Hematopoietic multipotent progenitor cell (in vitro differentiated cells): Measurements from ENCODE around the gene TMEM59. TPM values are rescaled to one million over a fixed set of nuclear protein-coding genes. Genes with fewer than 3 reads are reported as not detected.
A peak's percentile ranks its signal among the peaks of the same experiment; 100 is the strongest.
"Not testable (repeated sequence)": the region's sequence is repeated elsewhere in the genome, so short reads cannot be mapped to it uniquely, and the experiment has no call there.

Source experiments
- DNase-seq, 3 donors: peaks; one replicate each; pipeline ENCODE4 v3.0.0-alpha.2; 2011 to 2015; ENCODE audit warnings: low read depth in 2 of 3, low spot score in 2 of 3
- total RNA-seq: library from RNA; depleted of rRNA; stranded (reverse); fragments of >200 nt; gene quantifications from one replicate; pipeline ENCODE4 v1.2.3, GENCODE V29; 2012

The TMEM59 gene, protein sequence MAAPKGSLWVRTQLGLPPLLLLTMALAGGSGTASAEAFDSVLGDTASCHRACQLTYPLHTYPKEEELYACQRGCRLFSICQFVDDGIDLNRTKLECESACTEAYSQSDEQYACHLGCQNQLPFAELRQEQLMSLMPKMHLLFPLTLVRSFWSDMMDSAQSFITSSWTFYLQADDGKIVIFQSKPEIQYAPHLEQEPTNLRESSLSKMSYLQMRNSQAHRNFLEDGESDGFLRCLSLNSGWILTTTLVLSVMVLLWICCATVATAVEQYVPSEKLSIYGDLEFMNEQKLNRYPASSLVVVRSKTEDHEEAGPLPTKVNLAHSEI
- total RNA-seq: 177 TPM

DNA sequence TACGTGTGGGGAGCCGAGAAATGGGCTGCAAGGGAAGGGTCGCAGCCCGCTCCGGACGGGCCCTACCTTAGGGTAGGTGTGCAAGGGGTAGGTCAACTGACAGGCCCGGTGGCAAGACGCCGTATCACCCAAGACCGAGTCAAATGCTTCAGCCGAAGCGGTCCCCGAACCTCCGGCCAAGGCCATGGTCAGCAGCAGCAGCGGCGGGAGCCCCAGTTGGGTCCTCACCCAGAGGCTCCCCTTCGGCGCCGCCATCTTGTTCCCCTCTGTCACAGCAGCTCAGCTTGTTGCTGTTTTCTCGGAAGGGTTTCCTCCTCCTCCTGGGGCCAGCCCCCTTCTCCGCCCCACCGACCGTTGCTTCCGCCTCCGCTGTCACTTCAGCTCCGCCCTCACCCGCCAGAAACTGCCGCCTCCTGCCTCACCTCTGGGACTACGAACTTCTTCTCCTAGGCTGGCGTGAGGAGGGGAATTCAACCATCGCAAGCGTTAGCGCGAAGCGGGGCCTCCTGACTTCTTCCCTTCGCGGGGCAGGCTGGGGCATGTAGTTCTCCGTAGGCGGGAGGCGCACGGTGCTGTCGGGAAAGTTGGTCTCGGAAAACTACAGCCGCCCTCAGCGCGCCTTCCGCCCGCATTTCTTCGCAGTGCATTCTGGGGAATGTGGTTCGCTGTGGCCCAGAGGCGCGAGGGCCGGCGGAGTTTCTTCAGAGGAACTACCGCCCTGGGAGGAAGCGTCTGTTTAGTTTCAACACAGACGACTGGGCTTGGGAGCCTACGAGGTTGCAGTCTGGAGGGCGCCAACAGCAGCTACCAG, at the start of gene TMEM59, which contains the start of gene TCEANC2:
TSS of gene TMEM59 (minus strand) at position 271 of the 811 bp plus-strand sequence. CDS start at position 255, 16 bp downstream.
TSS of gene TCEANC2 (plus strand) at position 675 of the 811 bp plus-strand sequence. CDS start 815 bp downstream, outside the sequence.
- peak; percentile 91 to 100 (median 100) for DNase-seq

DNA sequence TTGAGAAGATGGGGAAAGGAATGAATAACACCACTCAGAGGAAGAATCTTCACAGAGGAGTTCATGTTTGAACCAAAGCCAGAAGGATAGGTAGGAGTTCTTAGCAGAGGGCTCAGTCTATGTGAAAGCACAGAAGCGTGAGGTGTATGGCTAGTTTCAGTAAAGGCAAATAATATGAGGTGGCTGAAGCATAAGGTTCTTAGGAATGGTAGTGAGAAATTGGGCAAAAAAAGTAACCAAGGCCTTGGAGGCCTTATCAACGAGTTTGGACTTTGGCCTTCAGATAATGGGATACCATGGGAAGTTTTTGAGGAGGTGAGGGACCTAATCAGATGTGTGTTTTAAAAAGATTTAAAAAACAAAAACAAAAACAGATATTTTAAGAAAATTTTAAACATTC, 47.5 kb upstream of the TMEM59 start:
- no peak for DNase-seq

DNA sequence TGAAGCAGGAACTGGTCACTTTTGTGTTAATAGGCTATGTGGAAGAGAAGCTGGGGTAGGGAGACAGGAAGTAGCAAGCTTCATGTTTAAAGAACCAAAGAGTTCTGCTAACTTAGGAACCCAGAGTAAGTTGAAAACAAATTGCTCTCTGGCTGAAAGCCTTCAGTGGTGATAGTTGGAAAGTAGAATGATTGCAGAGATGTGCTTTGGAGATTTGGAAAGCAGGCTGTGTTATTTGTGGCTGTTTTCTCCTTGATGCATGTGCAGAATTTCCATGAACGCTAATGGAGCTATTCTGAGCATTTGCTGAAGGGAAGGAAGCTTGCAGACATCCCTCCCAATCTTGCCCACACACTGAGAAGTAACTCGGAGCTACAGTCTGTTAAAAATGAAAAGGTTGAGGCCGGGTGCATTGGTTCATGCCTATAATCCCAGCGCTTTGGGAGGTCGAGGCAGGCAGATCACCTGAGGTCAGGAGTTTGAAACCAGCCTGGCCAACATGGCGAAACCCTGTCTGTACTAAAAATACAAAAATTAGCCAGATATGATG, 46.1 kb upstream of the TMEM59 start:
- DNase-seq: peak in 1 of 3 donors; percentile 17

DNA sequence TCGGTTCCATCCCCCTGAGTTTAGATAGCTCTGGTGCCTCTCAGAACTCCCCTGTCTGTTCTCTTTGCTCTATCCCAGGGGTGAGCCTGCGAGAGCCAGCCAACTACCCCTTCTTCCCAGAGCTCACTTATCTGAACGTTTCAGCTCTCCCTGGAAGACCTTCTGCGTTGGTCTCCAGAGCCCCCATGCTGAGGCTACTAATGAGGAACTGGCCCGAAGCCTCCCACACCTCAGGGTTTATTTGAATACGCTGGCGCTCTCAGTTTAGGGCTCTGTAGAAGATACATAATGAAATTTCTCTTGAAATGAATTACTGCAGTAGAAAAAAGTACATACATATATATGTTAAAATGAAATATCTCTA, 43.9 kb upstream of the TMEM59 start:
- peak in 2 of 3 donors; percentile 27 to 31 for DNase-seq

DNA sequence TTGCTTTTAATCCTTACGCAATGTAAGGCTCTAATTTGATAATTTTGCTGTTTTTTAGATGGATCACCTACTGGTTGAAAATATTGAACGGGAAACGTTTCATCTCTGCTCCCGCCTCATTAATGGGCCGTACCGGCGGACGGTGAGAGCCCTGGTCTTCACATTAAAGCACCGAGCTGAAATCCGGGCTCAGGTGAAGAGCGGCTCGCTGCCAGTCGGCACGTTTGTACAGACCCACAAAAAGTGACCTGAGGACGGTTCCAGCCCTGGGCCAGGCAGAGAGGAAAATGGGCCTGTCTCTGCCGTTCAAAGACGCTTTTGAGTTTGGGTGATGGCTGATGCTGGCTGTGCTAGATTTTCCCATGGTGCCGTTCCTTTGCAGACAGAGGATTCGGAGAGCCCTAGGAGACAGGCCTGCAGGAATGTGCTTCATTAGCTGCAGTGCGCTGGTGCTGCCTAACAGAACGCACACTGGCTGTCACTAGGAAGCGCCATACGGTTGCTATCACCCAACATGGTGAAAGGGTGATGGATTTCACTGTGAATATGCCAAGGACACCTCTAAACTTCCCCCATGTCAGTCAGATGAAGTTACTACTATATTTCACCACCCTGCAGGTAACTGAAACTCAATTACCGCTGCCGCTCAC, 43.3 kb upstream of the TMEM59 start:
- peak in 1 of 3 donors; percentile 19 for DNase-seq

DNA sequence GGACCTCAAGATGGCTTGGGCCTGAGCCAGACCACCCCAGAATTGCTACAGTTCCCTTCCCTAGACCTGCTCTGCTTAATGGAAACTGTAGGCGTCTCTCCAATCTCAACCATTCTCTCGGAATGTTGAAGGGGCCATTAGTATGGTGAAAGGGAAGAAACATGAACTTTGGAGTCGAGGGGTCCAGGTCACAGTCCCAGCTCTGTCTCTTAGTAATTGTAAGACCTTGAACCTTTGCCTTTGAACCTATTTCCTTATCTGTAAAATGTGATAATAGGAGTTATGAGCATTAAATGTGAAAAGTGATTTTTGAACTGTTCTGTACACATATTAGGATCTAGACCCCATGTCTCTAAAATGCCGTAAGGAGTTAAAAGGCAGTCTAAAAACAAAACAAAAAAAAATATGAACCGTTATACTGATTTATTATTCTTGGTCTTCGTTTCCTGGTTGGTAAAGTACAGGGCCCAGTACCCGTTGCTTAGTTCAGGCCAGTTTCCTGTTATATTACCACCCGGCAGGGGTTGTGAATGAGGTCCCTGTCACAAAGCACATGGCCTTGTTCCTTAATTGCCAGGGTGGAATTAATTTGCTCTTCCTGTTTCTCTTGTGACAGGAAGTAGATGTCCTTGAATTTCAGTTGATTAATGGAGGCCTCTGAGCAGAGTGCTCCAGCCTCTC, 42.7 kb upstream of the TMEM59 start:
- peak in 2 of 3 donors; percentile 67 to 86 for DNase-seq

DNA sequence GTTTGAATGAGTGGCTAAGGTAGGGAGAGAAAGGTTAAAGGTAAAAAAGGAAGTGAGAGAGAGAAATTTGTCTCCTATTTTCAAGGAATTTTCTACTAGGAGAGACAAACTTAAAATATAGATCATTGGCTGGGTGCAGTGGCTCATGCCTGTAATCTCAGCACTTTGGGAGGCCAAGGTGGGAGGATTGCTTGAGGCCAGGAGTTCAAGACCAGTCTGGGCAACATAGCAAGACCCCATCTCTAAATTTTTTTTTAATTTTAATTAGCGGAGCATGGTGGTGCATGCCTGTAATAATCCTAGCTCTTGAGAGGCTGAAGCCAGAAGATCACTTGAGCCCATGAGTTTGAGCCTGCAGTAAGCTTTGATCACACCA, 41.7 kb upstream of the TMEM59 start:
- not testable (repeated sequence) for DNase-seq

DNA sequence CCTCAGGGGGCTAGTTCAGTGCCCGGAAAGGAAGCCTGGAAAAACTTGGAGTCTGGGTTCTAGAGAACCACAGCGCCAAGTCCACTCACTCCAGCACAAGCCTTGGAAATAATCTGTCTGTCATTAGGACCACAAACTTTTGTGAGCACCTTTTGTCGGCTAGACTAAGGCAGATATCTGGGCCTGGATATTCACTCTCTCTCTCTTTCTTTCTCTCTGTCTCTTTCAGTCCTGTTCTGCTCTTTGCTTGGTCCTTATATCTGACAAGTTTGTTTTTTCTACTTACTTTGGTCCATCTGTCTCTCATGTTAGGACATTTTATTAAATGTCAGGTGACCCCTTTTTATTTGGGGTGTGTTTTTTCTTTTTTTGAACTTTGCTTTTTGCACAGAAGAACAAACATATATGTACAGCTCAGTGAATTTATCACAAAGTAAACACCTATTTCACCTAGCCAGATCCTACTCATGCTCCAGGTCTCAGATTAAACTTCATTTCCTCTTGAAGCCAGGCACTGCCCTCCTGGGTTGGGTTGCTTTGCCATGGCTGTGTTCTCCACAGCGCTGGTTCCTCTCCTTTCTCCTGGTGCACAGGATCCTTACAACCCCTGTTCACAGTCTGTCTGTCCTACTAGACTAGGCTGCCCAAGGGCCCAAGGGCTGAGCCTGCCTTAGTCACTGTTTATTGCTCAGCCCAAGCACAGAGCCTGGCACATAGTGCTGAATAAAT, 41.2 kb upstream of the TMEM59 start:
- no peak for DNase-seq

DNA sequence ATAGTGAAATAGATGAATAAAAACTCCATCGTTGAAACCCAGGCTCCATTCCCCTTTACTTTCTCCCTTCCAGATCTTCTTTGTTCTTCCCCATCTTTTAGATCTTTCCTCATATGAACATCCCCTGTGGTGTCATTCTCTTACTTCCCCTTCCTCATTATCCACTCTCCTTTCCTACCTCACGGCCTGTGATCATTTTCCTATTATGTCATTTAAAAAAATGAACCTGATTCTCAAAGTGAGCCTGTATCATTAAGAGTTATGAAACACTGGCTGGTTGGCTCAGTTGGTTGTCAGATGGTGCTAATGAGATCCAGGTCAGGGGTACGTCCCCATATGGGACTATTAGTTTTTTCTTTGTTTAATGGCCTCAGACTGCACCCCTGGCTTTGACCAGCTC, 38.7 kb upstream of the TMEM59 start:
- DNase-seq: no peak

DNA sequence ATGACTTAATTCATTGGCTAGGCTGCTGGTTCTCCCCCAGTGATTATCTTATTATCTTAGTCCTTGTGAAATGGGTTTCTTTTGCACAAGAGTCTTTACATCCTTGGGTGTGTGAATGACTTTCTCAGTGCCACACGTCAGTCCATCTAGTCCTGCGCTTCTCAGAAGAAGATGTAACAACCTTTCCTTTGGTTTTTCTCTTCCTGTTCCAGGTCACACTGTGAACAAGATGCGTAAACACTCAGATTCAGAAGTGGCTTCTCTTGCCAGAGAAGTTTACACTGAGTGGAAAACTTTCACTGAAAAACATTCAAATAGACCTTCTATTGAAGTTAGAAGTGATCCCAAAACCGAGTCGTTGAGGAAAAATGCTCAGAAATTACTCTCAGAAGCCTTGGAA, 35.4 kb upstream of the TMEM59 start:
- DNase-seq: no peak

DNA sequence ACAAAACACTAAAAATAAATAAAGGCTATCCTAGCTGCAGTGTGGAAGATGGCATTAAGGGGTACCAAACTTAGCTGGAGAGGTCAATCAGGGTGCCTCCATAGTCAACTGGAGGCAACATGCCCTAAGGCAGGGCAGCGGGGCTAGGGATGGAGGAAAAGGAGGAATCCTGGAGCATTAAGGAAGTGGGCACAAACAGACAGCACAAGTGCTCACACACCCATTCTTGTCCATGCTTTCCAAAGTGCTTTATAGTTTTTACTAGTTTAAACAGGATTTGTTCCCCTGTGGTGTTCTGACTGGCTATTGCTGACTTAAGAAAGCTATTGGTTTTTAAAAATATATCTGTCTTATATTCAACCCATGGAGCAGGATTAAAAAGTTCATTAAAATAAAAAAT, 33.8 kb upstream of the TMEM59 start:
- DNase-seq: no peak

DNA sequence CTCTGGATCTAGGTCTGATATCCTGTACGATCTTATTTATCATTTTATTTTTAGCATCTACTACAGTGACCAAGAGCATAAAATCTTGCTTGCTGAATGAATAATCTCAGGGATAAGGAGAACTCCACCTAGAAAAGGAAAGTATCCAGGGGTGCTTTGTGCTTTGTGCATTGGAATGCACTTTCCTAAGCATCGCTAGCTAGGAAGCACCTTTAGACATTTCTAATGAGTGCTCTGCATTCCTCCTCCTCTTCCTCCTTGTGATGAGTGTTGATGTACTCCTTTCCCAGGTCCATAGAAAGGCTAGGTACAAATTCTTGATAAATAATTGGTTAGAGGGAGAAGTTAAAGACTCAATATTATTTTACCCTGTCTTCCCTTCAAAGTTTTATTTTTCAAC, 31.8 kb upstream of the TMEM59 start:
- no peak for DNase-seq

DNA sequence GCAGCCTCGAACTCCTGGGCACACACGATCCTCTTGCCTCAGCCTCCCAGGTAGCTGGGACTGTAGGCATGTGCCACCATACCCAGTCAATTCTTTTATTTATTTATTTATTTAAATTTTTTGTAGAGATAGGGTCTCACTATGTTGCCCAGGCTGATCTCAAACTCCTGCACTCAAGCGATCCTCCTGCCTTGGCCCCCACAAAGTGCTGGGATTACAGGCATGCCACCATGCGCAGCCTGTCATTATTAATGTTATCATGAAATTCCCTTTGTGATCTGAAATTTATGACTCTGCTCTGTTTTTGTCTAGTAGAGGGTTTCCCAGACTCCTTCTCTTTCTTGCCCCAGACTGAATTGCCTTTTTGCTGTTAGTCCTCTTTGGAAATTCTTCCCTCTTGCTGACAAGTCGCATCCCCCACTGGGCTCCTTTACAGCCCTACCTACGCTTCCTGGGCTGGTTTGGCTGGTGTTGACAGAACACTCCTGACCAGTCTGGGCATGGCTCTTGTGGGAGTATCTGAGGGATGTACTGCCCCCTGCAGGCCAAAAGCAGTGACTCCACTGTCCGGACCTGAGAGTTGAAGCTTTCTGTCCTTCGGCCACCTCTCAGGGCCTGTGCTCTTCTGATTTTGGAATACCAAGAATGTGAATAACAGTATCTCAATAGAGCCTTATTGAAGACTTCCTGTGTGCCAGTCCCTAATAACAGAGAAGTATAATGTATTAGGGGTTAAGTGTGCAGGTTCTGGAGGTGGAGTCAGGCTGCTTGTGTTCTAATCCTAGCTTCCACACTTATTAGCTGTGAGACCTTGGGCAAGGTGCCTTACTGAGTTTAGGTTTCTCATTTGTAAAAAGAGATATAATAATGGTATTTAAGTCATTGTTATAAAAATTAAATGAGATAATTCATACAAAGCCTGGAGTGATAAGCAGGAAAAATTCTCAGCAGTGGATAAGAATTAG, 28.6 kb upstream of the TMEM59 start:
- DNase-seq: peak in 2 of 3 donors; percentile 35 to 51

DNA sequence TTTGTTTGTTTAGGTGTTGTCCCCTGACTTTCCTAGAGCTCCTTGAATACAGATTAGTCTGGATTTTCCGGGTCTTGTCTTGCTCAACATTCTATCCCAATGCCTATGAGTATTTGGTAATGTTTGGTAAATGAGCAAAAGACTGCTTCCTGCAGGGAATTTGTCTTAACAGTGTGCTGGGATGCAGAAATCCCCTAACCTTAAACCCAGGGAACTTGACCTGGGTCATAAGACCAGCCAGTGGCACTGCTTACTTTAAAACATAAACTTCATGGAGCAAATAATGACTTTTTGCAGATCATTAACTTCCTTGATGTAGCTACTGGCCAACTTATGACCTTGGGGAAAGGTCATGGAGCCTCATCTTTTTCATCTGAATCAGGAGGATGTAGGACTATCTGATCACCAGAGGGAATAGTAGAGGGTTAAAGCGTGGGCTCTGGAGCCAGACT, 27.6 kb upstream of the TMEM59 start:
- no peak for DNase-seq

DNA sequence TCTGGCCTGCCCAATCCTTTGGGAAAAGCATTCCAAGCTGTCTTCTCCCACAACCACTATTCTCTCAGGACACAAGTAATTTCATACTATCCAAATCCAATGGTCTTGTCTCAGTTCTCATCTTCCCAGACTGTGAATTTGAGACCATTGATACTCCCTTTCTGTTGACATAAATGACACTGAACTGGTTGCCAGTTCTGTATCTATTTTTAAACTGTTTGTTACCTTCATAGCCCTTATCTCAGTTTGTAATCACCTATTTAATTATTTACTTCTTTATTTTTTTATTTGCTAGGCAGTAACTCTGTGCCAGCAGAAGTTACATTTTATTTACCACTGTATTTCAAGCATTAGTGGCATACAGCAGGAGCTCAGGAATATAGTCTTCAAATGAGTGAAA, 24.4 kb upstream of the TMEM59 start:
- no peak for DNase-seq

DNA sequence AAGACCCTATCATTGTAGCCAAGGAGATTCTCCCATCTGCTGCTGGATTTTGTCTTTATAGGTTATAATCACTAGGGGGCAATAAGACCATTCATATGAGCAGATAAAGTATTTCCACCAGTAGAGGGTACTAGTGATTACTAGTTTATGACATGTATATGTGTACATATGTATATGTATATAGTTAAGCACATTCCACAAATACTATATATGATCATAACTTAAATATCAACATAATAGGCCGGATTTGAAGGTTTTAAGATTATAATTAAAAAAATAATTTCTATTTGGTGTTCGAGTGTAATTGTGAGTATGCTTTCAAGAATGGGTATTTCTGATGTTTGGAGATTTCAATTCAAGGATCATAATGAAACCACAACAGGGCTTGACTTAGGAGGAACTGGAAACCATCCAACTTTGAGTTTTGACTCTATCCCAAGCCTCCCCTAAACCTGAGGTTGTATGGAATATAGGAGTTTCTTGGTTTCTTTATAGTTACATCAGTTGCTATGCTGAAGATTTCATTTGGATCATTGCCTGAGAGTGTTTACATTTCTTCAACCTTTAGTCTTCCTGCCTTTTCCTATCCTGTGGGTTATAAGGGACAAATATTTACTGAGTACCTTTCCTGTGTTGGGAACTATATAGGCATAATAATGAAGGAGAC, 17.3 kb upstream of the TMEM59 start:
- DNase-seq: peak in 2 of 3 donors; percentile 60 to 81

DNA sequence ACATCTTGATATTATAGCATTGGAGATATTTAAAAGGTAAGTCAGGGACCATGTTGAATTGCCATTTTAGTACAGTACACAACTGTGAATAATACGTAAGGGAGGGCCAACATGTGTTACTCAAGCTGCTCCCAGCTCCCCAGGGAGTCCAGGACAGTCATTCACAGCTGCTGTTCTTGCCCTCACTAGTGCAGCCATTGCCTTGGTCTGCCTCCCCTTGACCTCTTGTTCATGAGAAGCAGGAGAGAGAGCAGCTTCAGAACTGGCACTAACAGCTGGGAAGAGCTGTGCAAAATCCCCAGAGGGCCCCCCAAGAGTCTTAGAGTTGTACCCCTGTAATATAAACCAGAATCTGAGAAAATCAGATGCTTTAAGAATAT, 16.8 kb upstream of the TMEM59 start:
- no peak for DNase-seq

DNA sequence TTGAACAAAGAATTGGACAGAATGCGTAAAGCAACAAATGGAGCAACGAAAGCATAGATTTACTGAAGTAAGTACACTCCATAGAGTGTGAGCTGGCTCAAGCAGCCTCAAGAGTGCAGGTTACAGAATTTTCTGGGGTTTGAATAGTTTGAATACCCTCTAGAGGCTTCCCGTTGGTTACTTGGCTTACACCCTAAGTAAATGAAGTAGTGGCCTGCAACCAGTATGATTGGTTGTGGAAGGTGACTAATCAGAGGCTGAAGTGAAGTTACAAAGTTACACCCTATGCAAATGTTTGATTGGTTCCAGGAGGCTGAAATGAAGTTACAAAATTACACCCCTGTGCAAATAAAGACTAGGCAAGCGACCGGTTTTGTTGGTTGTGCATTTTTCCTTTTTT, 11.3 kb upstream of the TMEM59 start:
- DNase-seq: no peak
